ENCODE results near the gene GFI1B. TPM values are rescaled to one million over a fixed set of nuclear protein-coding genes. Genes with fewer than 3 reads are reported as not detected.

Gene GFI1B
- 0.41 to 0.78 TPM (median 0.77 TPM) in 3 replicates for total RNA-seq (2021)
- percentile 12 among the genes with signal in this experiment for Bru-seq, nascent RNA
- long read RNA-seq, experiment 1, partial matches to known transcripts: 1 of 1 reads
- long read RNA-seq, experiment 1, other reads (novel, unspliced or antisense): 0 of 1 reads
- long read RNA-seq, experiment 2: 0 reads
- long read RNA-seq, experiment 3: 0 reads

DNA sequence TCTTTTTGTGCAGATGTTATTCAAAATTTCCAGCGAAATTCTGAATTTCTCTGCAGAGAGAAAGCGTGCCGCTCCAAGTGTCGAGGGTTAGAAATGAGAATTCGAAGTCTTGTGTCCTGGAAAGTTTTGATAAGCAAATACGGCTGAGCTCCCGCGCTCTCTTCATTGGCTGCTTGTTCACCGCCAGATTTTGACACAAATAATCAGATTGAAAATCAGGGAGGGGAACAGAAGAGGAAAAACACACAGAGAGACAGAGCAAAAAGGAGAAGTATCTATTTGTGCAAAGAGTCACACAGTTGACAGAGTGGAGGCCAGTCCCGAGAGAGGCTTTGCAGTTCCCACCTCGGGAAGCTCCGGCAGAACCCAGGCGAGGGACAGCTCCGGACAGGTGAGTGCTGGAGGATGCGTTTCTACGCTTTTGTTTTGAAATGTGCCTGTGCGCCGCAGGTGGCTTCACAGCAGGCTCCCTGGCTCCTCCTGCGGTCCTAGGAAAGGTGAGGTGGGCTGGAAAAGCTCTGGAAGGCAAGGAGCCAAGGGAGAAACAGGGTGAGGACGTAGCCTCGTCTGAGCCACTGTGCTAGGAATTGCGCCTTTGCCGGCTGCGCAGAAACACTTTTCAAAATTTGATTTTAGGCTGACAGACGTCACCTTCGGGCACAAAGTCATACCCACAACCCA, at the start of gene GFI1B:
Gene GFI1B, plus strand, starts transcription at position 244 of the 681 bp plus-strand sequence. CDS start 7,985 bp downstream, outside the sequence.
- Mint-ChIP-seq H3K4me1 (peaks cover 19% of the 10 kb centered on the region), H3K9me3 (peaks cover 5% of the 10 kb centered on the region), H3K27me3 (ENCODE audit: low read depth) (peaks cover 48% of the 10 kb centered on the region), H3K27ac (no peak within 1 kb of the TSS), H3K4me3 (peak within 1 kb of the TSS; percentile 51), H3K36me3 (no peaks in the 10 kb centered on the region)
- ATAC-seq: peak; percentile 48
- POLR2A ChIA-PET: interaction anchor here (0.6 kb wide), 1 partner anchor 264 kb away, joined by 4 read pairs; no protein-coding TSS in a partner anchor
- peak; percentile 57 for DNase-seq (ENCODE audit: low spot score)
- CTCF ChIA-PET: interaction anchor here (0.8 to 3.2 kb wide), 19 partner anchors 10 to 210 kb away, joined by 3 to 43 read pairs (median 5); partner anchors contain the start of genes GTF3C5 and TSC1
- TF ChIP-seq ZNF423 (CRISPR knock-in tag; IDR thresholded peaks at IDR 0.05) (peak; percentile 78), ZNF512 (CRISPR knock-in tag; IDR thresholded peaks at IDR 0.05; ENCODE audit: borderline replicate concordance) (0 out of 2 replicates have a peak, but pooled peaks have one; percentile 1), SOX15 (CRISPR knock-in tag; IDR thresholded peaks at IDR 0.05) (no peak)

DNA sequence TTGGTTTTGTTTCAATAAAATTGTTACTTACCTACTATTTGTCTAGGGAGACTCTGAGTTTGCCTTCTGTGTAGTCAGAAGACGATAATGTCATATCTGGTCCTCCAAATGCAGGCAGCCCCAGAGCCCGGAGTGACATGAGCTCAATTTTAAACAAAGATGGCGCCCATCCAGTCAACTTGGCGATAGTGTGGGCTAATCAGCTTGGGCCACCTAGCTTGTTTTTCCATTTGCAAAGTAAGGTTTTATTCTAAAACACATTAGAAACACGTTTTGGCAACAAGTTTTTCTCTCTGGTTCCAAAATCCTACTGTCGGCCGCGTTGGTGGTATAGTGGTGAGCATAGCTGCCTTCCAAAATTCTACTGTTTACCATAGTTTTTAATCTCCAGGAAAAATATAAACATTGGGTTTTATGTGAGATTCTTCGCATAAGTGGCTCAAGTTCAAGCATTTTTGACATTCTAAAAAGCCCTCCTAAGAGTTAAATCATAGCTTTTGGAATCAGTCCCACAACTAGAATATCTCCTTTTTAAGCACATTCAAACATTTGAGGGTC, 47.2 kb upstream of the GFI1B start:
- Mint-ChIP-seq H3K36me3 (peaks cover 14% of the 10 kb centered on the region), H3K27ac (no peak overlapping the region), H3K4me3 (no peak overlapping the region), H3K27me3 (ENCODE audit: low read depth) (no peaks in the 10 kb centered on the region), H3K9me3 (no peaks in the 10 kb centered on the region), H3K4me1 (no peaks in the 10 kb centered on the region)
- ChIA-PET CTCF (no interaction called here), POLR2A (no interaction called here)
- ATAC-seq (no peak), DNase-seq (ENCODE audit: low spot score) (no peak)
- TF ChIP-seq ZNF396 (CRISPR knock-in tag; IDR thresholded peaks at IDR 0.05; ENCODE audit: borderline replicate concordance) (no peak), ZNF281 (CRISPR knock-in tag; IDR thresholded peaks at IDR 0.05) (no peak), NFE2L1 (CRISPR knock-in tag; IDR thresholded peaks at IDR 0.05) (no peak), NR1H2 (CRISPR knock-in tag; IDR thresholded peaks at IDR 0.05) (no peak), ZNF138 (CRISPR knock-in tag; conservative IDR thresholded peaks at IDR 0.05) (no peak), MLX (CRISPR knock-in tag; IDR thresholded peaks at IDR 0.05) (no peak), FOXK1 (CRISPR knock-in tag; IDR thresholded peaks at IDR 0.05) (no peak), MYBL2 (CRISPR knock-in tag; IDR thresholded peaks at IDR 0.05) (no peak), CTCF (IDR thresholded peaks at IDR 0.05) (no peak), ATF6 (CRISPR knock-in tag; IDR thresholded peaks at IDR 0.05) (no peak)
- TF ChIP-seq, protein P1, sequence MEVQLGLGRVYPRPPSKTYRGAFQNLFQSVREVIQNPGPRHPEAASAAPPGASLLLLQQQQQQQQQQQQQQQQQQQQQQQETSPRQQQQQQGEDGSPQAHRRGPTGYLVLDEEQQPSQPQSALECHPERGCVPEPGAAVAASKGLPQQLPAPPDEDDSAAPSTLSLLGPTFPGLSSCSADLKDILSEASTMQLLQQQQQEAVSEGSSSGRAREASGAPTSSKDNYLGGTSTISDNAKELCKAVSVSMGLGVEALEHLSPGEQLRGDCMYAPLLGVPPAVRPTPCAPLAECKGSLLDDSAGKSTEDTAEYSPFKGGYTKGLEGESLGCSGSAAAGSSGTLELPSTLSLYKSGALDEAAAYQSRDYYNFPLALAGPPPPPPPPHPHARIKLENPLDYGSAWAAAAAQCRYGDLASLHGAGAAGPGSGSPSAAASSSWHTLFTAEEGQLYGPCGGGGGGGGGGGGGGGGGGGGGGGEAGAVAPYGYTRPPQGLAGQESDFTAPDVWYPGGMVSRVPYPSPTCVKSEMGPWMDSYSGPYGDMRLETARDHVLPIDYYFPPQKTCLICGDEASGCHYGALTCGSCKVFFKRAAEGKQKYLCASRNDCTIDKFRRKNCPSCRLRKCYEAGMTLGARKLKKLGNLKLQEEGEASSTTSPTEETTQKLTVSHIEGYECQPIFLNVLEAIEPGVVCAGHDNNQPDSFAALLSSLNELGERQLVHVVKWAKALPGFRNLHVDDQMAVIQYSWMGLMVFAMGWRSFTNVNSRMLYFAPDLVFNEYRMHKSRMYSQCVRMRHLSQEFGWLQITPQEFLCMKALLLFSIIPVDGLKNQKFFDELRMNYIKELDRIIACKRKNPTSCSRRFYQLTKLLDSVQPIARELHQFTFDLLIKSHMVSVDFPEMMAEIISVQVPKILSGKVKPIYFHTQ (CRISPR knock-in tag; IDR thresholded peaks at IDR 0.05): no peak
- TF ChIP-seq, protein P2, sequence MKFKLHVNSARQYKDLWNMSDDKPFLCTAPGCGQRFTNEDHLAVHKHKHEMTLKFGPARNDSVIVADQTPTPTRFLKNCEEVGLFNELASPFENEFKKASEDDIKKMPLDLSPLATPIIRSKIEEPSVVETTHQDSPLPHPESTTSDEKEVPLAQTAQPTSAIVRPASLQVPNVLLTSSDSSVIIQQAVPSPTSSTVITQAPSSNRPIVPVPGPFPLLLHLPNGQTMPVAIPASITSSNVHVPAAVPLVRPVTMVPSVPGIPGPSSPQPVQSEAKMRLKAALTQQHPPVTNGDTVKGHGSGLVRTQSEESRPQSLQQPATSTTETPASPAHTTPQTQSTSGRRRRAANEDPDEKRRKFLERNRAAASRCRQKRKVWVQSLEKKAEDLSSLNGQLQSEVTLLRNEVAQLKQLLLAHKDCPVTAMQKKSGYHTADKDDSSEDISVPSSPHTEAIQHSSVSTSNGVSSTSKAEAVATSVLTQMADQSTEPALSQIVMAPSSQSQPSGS (CRISPR knock-in tag; IDR thresholded peaks at IDR 0.05; ENCODE audit: borderline replicate concordance, low read depth): no peak

All from WTC11 (cell line).